Measurements from ENCODE around the gene ERCC8. TPM values are rescaled to one million over a fixed set of nuclear protein-coding genes. Genes with fewer than 3 reads are reported as not detected.

ERCC8 gene
- total RNA-seq, 2 donors from 2014 or later, result 6.0 to 9.2 TPM

DNA sequence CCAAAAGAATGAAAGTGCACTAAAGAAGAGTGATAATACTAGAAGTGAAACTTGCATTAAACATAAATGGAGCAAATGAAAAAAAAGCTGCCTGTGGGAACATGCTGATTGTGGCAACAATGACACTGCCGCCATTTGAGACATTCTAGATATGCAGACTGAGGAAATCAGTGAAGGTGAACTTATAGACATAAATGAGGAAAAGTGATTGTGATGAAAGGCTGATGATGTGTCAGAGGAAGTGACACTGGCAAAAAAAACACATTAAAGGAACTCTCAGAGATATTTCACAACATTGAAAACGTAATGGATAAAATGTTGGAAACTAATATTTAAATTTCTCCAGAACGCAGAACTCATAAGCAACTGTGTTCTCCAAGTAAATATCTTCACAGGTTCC lies 1.2 kb downstream of the ERCC8 start:
- H3K27ac ChIP-seq, result no peak overlapping the region
- H3K9me3 ChIP-seq, result no peaks in the 10 kb centered on the region
- peaks cover 0 to 27% of the 10 kb centered on the region in 2 donors for H3K4me1 ChIP-seq
- no peaks in the 10 kb centered on the region for H3K36me3 ChIP-seq
- no peak for DNase-seq (ENCODE audit: low spot score)
- TF ChIP-seq, protein P1, sequence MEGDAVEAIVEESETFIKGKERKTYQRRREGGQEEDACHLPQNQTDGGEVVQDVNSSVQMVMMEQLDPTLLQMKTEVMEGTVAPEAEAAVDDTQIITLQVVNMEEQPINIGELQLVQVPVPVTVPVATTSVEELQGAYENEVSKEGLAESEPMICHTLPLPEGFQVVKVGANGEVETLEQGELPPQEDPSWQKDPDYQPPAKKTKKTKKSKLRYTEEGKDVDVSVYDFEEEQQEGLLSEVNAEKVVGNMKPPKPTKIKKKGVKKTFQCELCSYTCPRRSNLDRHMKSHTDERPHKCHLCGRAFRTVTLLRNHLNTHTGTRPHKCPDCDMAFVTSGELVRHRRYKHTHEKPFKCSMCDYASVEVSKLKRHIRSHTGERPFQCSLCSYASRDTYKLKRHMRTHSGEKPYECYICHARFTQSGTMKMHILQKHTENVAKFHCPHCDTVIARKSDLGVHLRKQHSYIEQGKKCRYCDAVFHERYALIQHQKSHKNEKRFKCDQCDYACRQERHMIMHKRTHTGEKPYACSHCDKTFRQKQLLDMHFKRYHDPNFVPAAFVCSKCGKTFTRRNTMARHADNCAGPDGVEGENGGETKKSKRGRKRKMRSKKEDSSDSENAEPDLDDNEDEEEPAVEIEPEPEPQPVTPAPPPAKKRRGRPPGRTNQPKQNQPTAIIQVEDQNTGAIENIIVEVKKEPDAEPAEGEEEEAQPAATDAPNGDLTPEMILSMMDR (IDR thresholded peaks at IDR 0.05), result no peak
- H3K27me3 ChIP-seq, result no peaks in the 10 kb centered on the region
- no peak overlapping the region for H3K4me3 ChIP-seq

DNA sequence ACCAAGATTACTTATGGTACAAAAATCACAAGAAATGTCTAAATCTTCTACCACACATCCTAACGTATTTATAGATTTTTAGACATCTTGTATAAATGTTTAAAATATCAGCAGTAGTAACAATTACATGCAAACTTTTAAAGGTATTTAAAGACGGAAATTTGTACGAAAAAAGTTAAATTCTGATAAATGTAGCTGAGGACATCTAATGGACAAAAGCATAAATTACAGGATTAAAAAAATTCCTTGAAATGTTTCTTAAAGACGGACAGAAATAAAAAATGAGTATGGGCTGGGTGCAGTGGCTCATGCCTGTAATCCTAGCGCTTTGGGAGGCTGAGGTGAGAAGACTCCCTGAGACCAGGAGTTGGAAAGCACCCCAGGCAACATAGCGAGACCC lies 15.8 kb downstream of the ERCC8 start:
- H3K36me3 ChIP-seq, result peaks cover 14% of the 10 kb centered on the region
- H3K4me3 ChIP-seq, result no peak overlapping the region
- DNase-seq (ENCODE audit: low spot score), result no peak
- no peak overlapping the region for H3K27ac ChIP-seq
- no peaks in the 10 kb centered on the region for H3K4me1 ChIP-seq
- H3K27me3 ChIP-seq, result no peaks in the 10 kb centered on the region
- no peaks in the 10 kb centered on the region for H3K9me3 ChIP-seq
- TF ChIP-seq, protein P1 (IDR thresholded peaks at IDR 0.05), result no peak

DNA sequence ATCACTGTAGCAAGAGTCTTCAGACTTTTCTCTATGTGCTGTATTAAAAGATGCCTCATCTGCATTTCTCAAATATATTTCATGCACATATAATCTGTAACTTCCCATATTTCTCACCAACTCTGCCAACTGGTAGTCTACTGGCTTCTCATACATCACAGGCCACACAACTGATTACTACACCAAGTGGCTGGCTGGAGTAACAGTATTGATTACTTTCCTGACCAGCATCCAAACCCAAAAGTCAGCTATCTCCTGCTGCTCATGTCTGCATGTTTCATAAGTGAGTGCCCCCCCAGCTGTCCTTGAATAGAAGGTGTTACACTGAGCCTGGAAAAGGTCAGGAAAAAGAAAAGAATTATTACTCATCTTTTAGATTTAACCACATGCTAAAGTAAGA lies 17.4 kb downstream of the ERCC8 start:
- no peak overlapping the region for H3K4me3 ChIP-seq
- TF ChIP-seq, protein P1 (IDR thresholded peaks at IDR 0.05), result no peak
- no peaks in the 10 kb centered on the region for H3K27me3 ChIP-seq
- no peaks in the 10 kb centered on the region for H3K9me3 ChIP-seq
- DNase-seq (ENCODE audit: low spot score), result no peak
- no peaks in the 10 kb centered on the region for H3K4me1 ChIP-seq
- no peak overlapping the region for H3K27ac ChIP-seq
- H3K36me3 ChIP-seq, result peaks cover 14% of the 10 kb centered on the region

DNA sequence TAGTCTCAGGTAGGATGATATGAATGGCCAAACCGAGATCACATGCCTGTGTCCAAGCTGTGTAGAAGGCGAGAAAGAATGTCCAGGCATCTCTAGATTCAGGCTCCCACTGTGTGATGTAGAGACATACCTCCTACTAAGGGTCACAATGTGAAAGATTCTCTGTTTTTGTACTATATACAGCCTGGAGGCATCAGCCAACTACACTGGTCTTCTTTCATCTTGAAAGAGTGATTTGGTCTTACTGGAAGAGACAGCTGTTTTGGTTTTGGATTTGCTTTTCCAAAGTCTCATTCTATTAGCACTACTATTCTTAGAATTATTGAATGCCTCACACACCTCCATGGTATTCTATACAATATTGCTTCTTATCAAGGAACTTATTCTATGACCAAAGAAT lies 26.4 kb downstream of the ERCC8 start:
- Histone ChIP-seq H3K36me3 (peaks cover 4% of the 10 kb centered on the region), H3K9me3 (no peaks in the 10 kb centered on the region), H3K27me3 (no peaks in the 10 kb centered on the region), H3K4me1 (no peaks in the 10 kb centered on the region), H3K27ac (no peak overlapping the region), H3K4me3 (no peak overlapping the region)
- DNase-seq (ENCODE audit: low spot score), result no peak
- TF ChIP-seq, protein P1 (IDR thresholded peaks at IDR 0.05), result no peak

DNA sequence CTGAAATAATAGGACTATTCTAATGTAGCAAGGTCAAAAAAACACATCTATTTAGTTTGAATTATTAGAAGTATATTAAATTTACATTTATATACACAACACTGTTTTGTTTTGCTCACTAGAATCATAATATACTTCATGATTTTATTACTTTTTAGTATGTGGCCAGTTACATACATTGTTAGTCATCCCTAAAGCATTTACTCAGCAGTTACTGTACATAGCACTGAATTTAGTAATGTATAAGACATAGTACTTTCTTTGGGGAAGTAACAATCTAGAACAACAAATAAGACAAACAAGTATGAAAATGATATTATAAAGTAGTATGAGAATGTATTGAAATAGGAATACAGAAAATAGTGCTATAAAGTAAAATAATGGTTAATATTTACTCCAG lies 28.2 kb downstream of the ERCC8 start:
- no peak for DNase-seq (ENCODE audit: low spot score)
- peaks cover 4% of the 10 kb centered on the region for H3K36me3 ChIP-seq
- TF ChIP-seq, protein P1 (IDR thresholded peaks at IDR 0.05), result no peak
- H3K4me3 ChIP-seq, result no peak overlapping the region
- H3K27me3 ChIP-seq, result no peaks in the 10 kb centered on the region
- no peaks in the 10 kb centered on the region for H3K4me1 ChIP-seq
- H3K9me3 ChIP-seq, result no peaks in the 10 kb centered on the region
- no peak overlapping the region for H3K27ac ChIP-seq

DNA sequence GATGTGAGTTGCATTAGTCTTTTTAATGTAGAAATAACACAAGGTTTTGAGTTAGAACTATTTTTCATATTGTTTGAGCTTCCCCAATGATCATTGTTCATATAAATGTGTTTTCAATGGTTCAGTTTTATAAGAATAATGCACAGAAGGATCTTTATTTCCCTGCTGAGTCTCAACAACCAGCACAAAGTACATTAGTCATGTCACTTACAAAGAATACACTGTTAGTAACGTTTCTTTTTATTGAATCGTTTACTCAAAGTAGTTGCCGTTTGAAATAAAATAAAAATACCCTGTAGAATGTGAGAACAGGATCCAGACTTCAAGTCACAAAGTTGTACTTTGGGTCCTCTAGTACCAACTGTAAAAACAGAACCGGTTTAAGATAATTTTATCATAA lies 41.5 kb downstream of the ERCC8 start:
- Histone ChIP-seq H3K9me3 (no peaks in the 10 kb centered on the region), H3K27ac (no peak overlapping the region), H3K36me3 (no peaks in the 10 kb centered on the region), H3K4me3 (no peak overlapping the region), H3K4me1 (no peaks in the 10 kb centered on the region), H3K27me3 (no peaks in the 10 kb centered on the region)
- no peak for DNase-seq (ENCODE audit: low spot score)
- TF ChIP-seq, protein P1 (IDR thresholded peaks at IDR 0.05), result no peak

Measured in right atrium auricular region (tissue), 2 donors.